Immature natural killer cell (primary cell): ENCODE data around the gene RASGRF1. TPM values are rescaled to one million over a fixed set of nuclear protein-coding genes. Genes with fewer than 3 reads are reported as not detected.

Experiments used
- DNase-seq, 3 donors: peaks; one replicate each; pipeline ENCODE4 v3.0.0; 2022; ENCODE audit warnings: mixed read lengths in 1 of 3
- H3K27ac Mint-ChIP-seq, 6 donors: one replicate each; pipeline ENCODE4 v1.8.0; 2020; ENCODE audit warnings: mixed read lengths in 6 of 6, mild to moderate bottlenecking in 5 of 6, inconsistent platforms in 4 of 6, moderate library complexity in 3 of 6
- H3K27me3 Mint-ChIP-seq, 3 donors: one replicate each; pipeline ENCODE4 v1.8.0; 2020 to 2021; ENCODE audit warnings: low read depth in 3 of 3, mild to moderate bottlenecking in 3 of 3, mixed read lengths in 3 of 3, moderate library complexity in 3 of 3, inconsistent platforms in 1 of 3
- H3K36me3 Mint-ChIP-seq, 3 donors: one replicate each; pipeline ENCODE4 v1.8.0; 2020; ENCODE audit warnings: mixed read lengths in 3 of 3, inconsistent platforms in 2 of 3, mild to moderate bottlenecking in 2 of 3
- H3K4me1 Mint-ChIP-seq, 2 donors: one replicate each; pipeline ENCODE4 v1.8.0; 2020; ENCODE audit warnings: inconsistent platforms in 2 of 2, mild to moderate bottlenecking in 2 of 2, mixed read lengths in 2 of 2, moderate library complexity in 1 of 2
- H3K4me3 Mint-ChIP-seq, 5 donors: one replicate each; pipeline ENCODE4 v1.8.0; 2020; ENCODE audit warnings: mild to moderate bottlenecking in 5 of 5, mixed read lengths in 5 of 5, inconsistent platforms in 3 of 5, moderate library complexity in 3 of 5
- H3K9me3 Mint-ChIP-seq, 6 donors: one replicate each; pipeline ENCODE4 v1.8.0; 2020; ENCODE audit warnings: mild to moderate bottlenecking in 6 of 6, mixed read lengths in 6 of 6, inconsistent platforms in 4 of 6, moderate library complexity in 3 of 6
- polyA plus RNA-seq, 3 donors: library from polyadenylated mRNA; unstranded; fragments of 300-500 nt; fragmentation: Illumina TruSeq; gene quantifications; one replicate each; pipeline ENCODE4 v1.2.3, GENCODE V29; 2021

The RASGRF1 gene
- polyA plus RNA-seq, 3 donors from 2014 or later = not detected

- no peak overlapping the region for H3K4me3 Mint-ChIP-seq
- no peak overlapping the region for H3K27ac Mint-ChIP-seq
- no peaks in the 10 kb centered on the region for H3K36me3 Mint-ChIP-seq
- peaks cover 0 to 5% (median 2%) of the 10 kb centered on the region in 3 donors for H3K27me3 Mint-ChIP-seq
- H3K4me1 Mint-ChIP-seq = no peaks in the 10 kb centered on the region
- H3K9me3 Mint-ChIP-seq = no peaks in the 10 kb centered on the region
- DNase-seq = no peak
Observed at GRCh38 chr15:79050341-79050740, 40.2 kb downstream of the RASGRF1 start.

GRCh38 chr15:79049416-79049815 lies 41.2 kb downstream of the RASGRF1 start:
- no peak overlapping the region for H3K27ac Mint-ChIP-seq
- H3K36me3 Mint-ChIP-seq = no peaks in the 10 kb centered on the region
- no peak overlapping the region for H3K4me3 Mint-ChIP-seq
- H3K4me1 Mint-ChIP-seq = no peaks in the 10 kb centered on the region
- DNase-seq = no peak
- H3K27me3 Mint-ChIP-seq = peaks cover 0 to 5% (median 2%) of the 10 kb centered on the region in 3 donors
- no peaks in the 10 kb centered on the region for H3K9me3 Mint-ChIP-seq

GRCh38 chr15:79047676-79048439 lies 42.7 kb downstream of the RASGRF1 start:
- Mint-ChIP-seq H3K4me1 (no peaks in the 10 kb centered on the region), H3K27ac (no peak overlapping the region), H3K27me3 (peaks cover 2 to 4% (median 2%) of the 10 kb centered on the region in 3 donors), H3K4me3 (no peak overlapping the region), H3K9me3 (peaks cover 0 to 7% (median 4%) of the 10 kb centered on the region in 6 donors), H3K36me3 (no peaks in the 10 kb centered on the region)
- no peak for DNase-seq

GRCh38 chr15:79046691-79047404 lies 43.7 kb downstream of the RASGRF1 start:
- Mint-ChIP-seq H3K9me3 (peaks cover 0 to 7% (median 4%) of the 10 kb centered on the region in 6 donors), H3K27ac (no peak overlapping the region), H3K4me1 (no peaks in the 10 kb centered on the region), H3K27me3 (peaks cover 2 to 7% (median 2%) of the 10 kb centered on the region in 3 donors), H3K4me3 (no peak overlapping the region), H3K36me3 (no peaks in the 10 kb centered on the region)
- no peak for DNase-seq

- Mint-ChIP-seq H3K4me1 (no peaks in the 10 kb centered on the region), H3K27ac (no peak overlapping the region), H3K27me3 (peaks cover 2 to 15% (median 3%) of the 10 kb centered on the region in 3 donors), H3K9me3 (peaks cover 2 to 7% (median 4%) of the 10 kb centered on the region in 6 donors), H3K36me3 (no peaks in the 10 kb centered on the region), H3K4me3 (no peak overlapping the region)
- no peak for DNase-seq
Observed at GRCh38 chr15:79045041-79045440, 45.5 kb downstream of the RASGRF1 start.

- Mint-ChIP-seq H3K4me1 (no peaks in the 10 kb centered on the region), H3K36me3 (no peaks in the 10 kb centered on the region), H3K4me3 (no peak overlapping the region), H3K9me3 (peaks cover 2 to 7% (median 4%) of the 10 kb centered on the region in 6 donors), H3K27me3 (peaks cover 2 to 15% (median 5%) of the 10 kb centered on the region in 3 donors), H3K27ac (no peak overlapping the region)
- no peak for DNase-seq
Observed at GRCh38 chr15:79042213-79042928, 48.2 kb downstream of the RASGRF1 start.

- H3K27me3 Mint-ChIP-seq = peaks cover 5 to 15% (median 5%) of the 10 kb centered on the region in 3 donors
- no peaks in the 10 kb centered on the region for H3K36me3 Mint-ChIP-seq
- H3K4me3 Mint-ChIP-seq = no peak overlapping the region
- no peak for DNase-seq
- no peaks in the 10 kb centered on the region for H3K4me1 Mint-ChIP-seq
- H3K27ac Mint-ChIP-seq = no peak overlapping the region
- peaks cover 2 to 7% (median 4%) of the 10 kb centered on the region in 6 donors for H3K9me3 Mint-ChIP-seq
Observed at GRCh38 chr15:79041601-79042168, 48.9 kb downstream of the RASGRF1 start.

GRCh38 chr15:79037848-79038247 lies 52.7 kb downstream of the RASGRF1 start:
- no peak for DNase-seq
- H3K27me3 Mint-ChIP-seq = peaks cover 2 to 19% (median 5%) of the 10 kb centered on the region in 3 donors
- no peak overlapping the region for H3K27ac Mint-ChIP-seq
- no peaks in the 10 kb centered on the region for H3K4me1 Mint-ChIP-seq
- no peaks in the 10 kb centered on the region for H3K36me3 Mint-ChIP-seq
- peaks cover 0 to 2% (median under 1%) of the 10 kb centered on the region in 6 donors for H3K9me3 Mint-ChIP-seq
- H3K4me3 Mint-ChIP-seq = no peak overlapping the region

GRCh38 chr15:79036323-79036722 lies 54.3 kb downstream of the RASGRF1 start:
- Mint-ChIP-seq H3K4me1 (no peaks in the 10 kb centered on the region), H3K27ac (no peak overlapping the region), H3K36me3 (no peaks in the 10 kb centered on the region), H3K27me3 (peaks cover 2 to 16% (median 4%) of the 10 kb centered on the region in 3 donors), H3K9me3 (peaks cover 0 to 1% (median 0%) of the 10 kb centered on the region in 6 donors), H3K4me3 (no peak overlapping the region)
- no peak for DNase-seq

GRCh38 chr15:79035814-79036213 lies 54.8 kb downstream of the RASGRF1 start:
- Mint-ChIP-seq H3K27me3 (peaks cover 2 to 13% (median 4%) of the 10 kb centered on the region in 3 donors), H3K9me3 (no peaks in the 10 kb centered on the region), H3K4me1 (no peaks in the 10 kb centered on the region), H3K4me3 (no peak overlapping the region), H3K36me3 (no peaks in the 10 kb centered on the region), H3K27ac (no peak overlapping the region)
- no peak for DNase-seq

GRCh38 chr15:79035111-79035601 lies 55.4 kb downstream of the RASGRF1 start:
- no peaks in the 10 kb centered on the region for H3K36me3 Mint-ChIP-seq
- H3K4me1 Mint-ChIP-seq = no peaks in the 10 kb centered on the region
- H3K4me3 Mint-ChIP-seq = no peak overlapping the region
- no peak for DNase-seq
- peaks cover 2 to 10% (median 6%) of the 10 kb centered on the region in 3 donors for H3K27me3 Mint-ChIP-seq
- no peak overlapping the region for H3K27ac Mint-ChIP-seq
- no peaks in the 10 kb centered on the region for H3K9me3 Mint-ChIP-seq

- no peak overlapping the region for H3K27ac Mint-ChIP-seq
- H3K27me3 Mint-ChIP-seq = peaks cover 2 to 9% (median 6%) of the 10 kb centered on the region in 3 donors
- H3K4me3 Mint-ChIP-seq = no peak overlapping the region
Observed at GRCh38 chr15:79034284-79034683, 56.3 kb downstream of the RASGRF1 start.

GRCh38 chr15:79032656-79033055 lies 57.9 kb downstream of the RASGRF1 start:
- Mint-ChIP-seq H3K4me3 (no peak overlapping the region), H3K27ac (no peak overlapping the region)
- no peak for DNase-seq

More at GRCh38 chr15:79034284-79034683, 56.3 kb downstream of the RASGRF1 start:
- no peaks in the 10 kb centered on the region for H3K4me1 Mint-ChIP-seq
- DNase-seq = no peak
- no peaks in the 10 kb centered on the region for H3K9me3 Mint-ChIP-seq
- no peaks in the 10 kb centered on the region for H3K36me3 Mint-ChIP-seq

More at GRCh38 chr15:79032656-79033055, 57.9 kb downstream of the RASGRF1 start:
- Mint-ChIP-seq H3K27me3 (peaks cover 2 to 9% (median 6%) of the 10 kb centered on the region in 3 donors), H3K4me1 (no peaks in the 10 kb centered on the region), H3K9me3 (no peaks in the 10 kb centered on the region), H3K36me3 (no peaks in the 10 kb centered on the region)
